ENCODE data around the gene CUBN.

DNA sequence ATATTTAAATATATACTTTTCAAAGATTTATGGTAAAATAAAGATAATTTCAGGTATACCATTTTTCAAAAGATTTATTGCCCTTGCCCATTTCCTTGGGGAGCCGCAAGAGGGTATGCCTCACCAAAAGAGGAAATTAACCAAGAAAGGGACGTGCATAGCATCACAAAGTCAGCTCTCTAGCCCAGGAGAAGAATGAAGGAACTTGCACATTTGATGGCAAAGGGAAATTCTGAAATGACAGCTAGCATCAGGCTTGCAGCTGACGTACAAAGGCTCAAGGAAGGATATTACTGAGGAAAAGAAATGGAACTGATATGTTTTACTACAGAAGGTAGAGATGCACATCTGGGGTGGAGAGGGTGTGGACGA, 218.8 kb downstream of the CUBN start:
- TF ChIP-seq EZH2 (IDR thresholded peaks at IDR 0.05) (no peak), POLR2AphosphoS5 (IDR thresholded peaks at IDR 0.05; ENCODE audit: borderline replicate concordance, low read depth, low read length) (no peak)

All from SK-N-MC (cell line).